ENCODE measurements around the gene PCSK6.
"Not testable (repeated sequence)": the region's sequence is repeated elsewhere in the genome, so short reads cannot be mapped to it uniquely, and the experiment has no call there.

Gene PCSK6

GRCh38 chr15:101357333-101357732, 132.2 kb downstream of the PCSK6 start:
- no peak for DNase-seq (ENCODE audit: low read depth in 2 of 2)

- not testable (repeated sequence) for DNase-seq (ENCODE audit: low read depth in 2 of 2)
Observed at GRCh38 chr15:101356512-101357172, 132.9 kb downstream of the PCSK6 start.

- no peak for DNase-seq (ENCODE audit: low read depth in 2 of 2)
Observed at GRCh38 chr15:101355678-101356464, 133.6 kb downstream of the PCSK6 start.

- no peak for DNase-seq (ENCODE audit: low read depth in 2 of 2)
Observed at GRCh38 chr15:101354891-101355623, 134.4 kb downstream of the PCSK6 start.

- no peak for DNase-seq (ENCODE audit: low read depth in 2 of 2)
Observed at GRCh38 chr15:101353240-101353639, 136.3 kb downstream of the PCSK6 start.

- DNase-seq (ENCODE audit: low read depth in 2 of 2), result no peak
Observed at GRCh38 chr15:101351736-101352135, 137.8 kb downstream of the PCSK6 start.

GRCh38 chr15:101349047-101349951, 140.2 kb downstream of the PCSK6 start:
- DNase-seq (ENCODE audit: low read depth in 2 of 2), result no peak

- no peak for DNase-seq (ENCODE audit: low read depth in 2 of 2)
Observed at GRCh38 chr15:101348643-101349042, 140.9 kb downstream of the PCSK6 start.

- no peak for DNase-seq (ENCODE audit: low read depth in 2 of 2)
Observed at GRCh38 chr15:101348015-101348414, 141.5 kb downstream of the PCSK6 start.

GRCh38 chr15:101347454-101347853, 142.1 kb downstream of the PCSK6 start:
- no peak for DNase-seq (ENCODE audit: low read depth in 2 of 2)

GRCh38 chr15:101346928-101347327, 142.6 kb downstream of the PCSK6 start:
- no peak for DNase-seq (ENCODE audit: low read depth in 2 of 2)

- DNase-seq (ENCODE audit: low read depth in 2 of 2), result no peak
Observed at GRCh38 chr15:101342056-101342455, 147.5 kb downstream of the PCSK6 start.

- DNase-seq (ENCODE audit: low read depth in 2 of 2), result no peak
Observed at GRCh38 chr15:101338502-101339057, 150.9 kb downstream of the PCSK6 start.

GRCh38 chr15:101337976-101338375, 151.5 kb downstream of the PCSK6 start:
- no peak for DNase-seq (ENCODE audit: low read depth in 2 of 2)

GRCh38 chr15:101333907-101334789, 155.4 kb downstream of the PCSK6 start:
- not testable (repeated sequence) for DNase-seq (ENCODE audit: low read depth in 2 of 2)

- no peak for DNase-seq (ENCODE audit: low read depth in 2 of 2)
Observed at GRCh38 chr15:101332061-101332467, 157.4 kb downstream of the PCSK6 start.

GRCh38 chr15:101329867-101330380, 159.6 kb downstream of the PCSK6 start:
- DNase-seq (ENCODE audit: low read depth in 2 of 2), result no peak

GRCh38 chr15:101329309-101329863, 160.1 kb downstream of the PCSK6 start:
- DNase-seq (ENCODE audit: low read depth in 2 of 2), result no peak

- no peak for DNase-seq (ENCODE audit: low read depth in 2 of 2)
Observed at GRCh38 chr15:101328001-101328400, 161.5 kb downstream of the PCSK6 start.

Measured in fibroblast of skin of left biceps (primary cell).